GM19023 (cell line): ENCODE results near the gene ZNF668.

Experiments used
- ATAC-seq: cut with Tn5 transposase; IDR thresholded peaks from one replicate; pipeline ENCODE4 v1.9.1; 2021; ENCODE audit warnings: mild to moderate bottlenecking, moderate library complexity; ENCODE audit not compliant: unreplicated experiment

Gene ZNF668

GRCh38 chr16:31073970-31074813 lies at the start of gene ZNF668, which contains the start of gene ZNF646:
TSS of gene ZNF668 (minus strand) at chr16:31074240. CDS start at chr16:31064459, 9,781 bp downstream.
TSS of gene ZNF646 (plus strand) at chr16:31074422. CDS start at chr16:31076325, 1,903 bp downstream.
- peak; percentile 76 for ATAC-seq

- ATAC-seq = no peak
Observed at GRCh38 chr16:31120129-31120528, 46.1 kb upstream of the ZNF668 start.

GRCh38 chr16:31118223-31119155 lies 44.4 kb upstream of the ZNF668 start:
- no peak for ATAC-seq

GRCh38 chr16:31117384-31118222 lies 43.6 kb upstream of the ZNF668 start, which contains the start of gene KAT8:
TSS of gene KAT8 (plus strand) at chr16:31117664. CDS start at chr16:31117682, 18 bp downstream.
- ATAC-seq = peak; percentile 86

GRCh38 chr16:31114468-31114867 lies 40.4 kb upstream of the ZNF668 start:
- ATAC-seq = no peak

- ATAC-seq = no peak
Observed at GRCh38 chr16:31113121-31114120, 39.4 kb upstream of the ZNF668 start.

GRCh38 chr16:31112711-31113110 lies 38.7 kb upstream of the ZNF668 start:
- no peak for ATAC-seq

- ATAC-seq = no peak
Observed at GRCh38 chr16:31111881-31112466, 37.9 kb upstream of the ZNF668 start.

- no peak for ATAC-seq
Observed at GRCh38 chr16:31110106-31111034, 36.3 kb upstream of the ZNF668 start.

GRCh38 chr16:31109622-31110021 lies 35.6 kb upstream of the ZNF668 start:
- ATAC-seq = no peak

- no peak for ATAC-seq
Observed at GRCh38 chr16:31108794-31109558, 34.9 kb upstream of the ZNF668 start.

- peak; percentile 83 for ATAC-seq
Observed at GRCh38 chr16:31108035-31108793, 34.2 kb upstream of the ZNF668 start, which contains the start of gene BCKDK. TSS of gene BCKDK (plus strand) at chr16:31108386. CDS start at chr16:31109224, 838 bp downstream.

- peak; percentile 56 for ATAC-seq
Observed at GRCh38 chr16:31107465-31107867, 33.4 kb upstream of the ZNF668 start.

GRCh38 chr16:31106509-31107464 lies 32.7 kb upstream of the ZNF668 start:
- ATAC-seq = no peak

GRCh38 chr16:31105677-31106213 lies 31.7 kb upstream of the ZNF668 start:
- no peak for ATAC-seq
